ENCODE measurements around the gene PTP4A2.

PTP4A2 gene

GRCh38 chr1:31881688-31882000 lies 56.5 kb downstream of the PTP4A2 start:
- Histone ChIP-seq H3K9ac (ENCODE audit: low read depth, low read length) (no peak overlapping the region), H3K27ac (ENCODE audit: low read length) (no peak overlapping the region), H3K79me2 (ENCODE audit: insufficient read depth, low read length) (no peaks in the 10 kb centered on the region), H3K4me3 (ENCODE audit: low read depth in 1 of 2, low read length in 2 of 2) (no peak overlapping the region), H2AFZ (ENCODE audit: low read depth, low read length) (no peak overlapping the region), H4K20me1 (ENCODE audit: insufficient read depth, low read length) (no peaks in the 10 kb centered on the region), H3K4me2 (ENCODE audit: insufficient read depth, low read length) (no peak overlapping the region), H3K9me3 (ENCODE audit: insufficient read depth, low read length, severe bottlenecking) (no peaks in the 10 kb centered on the region), H3K27me3 (ENCODE audit: insufficient read depth, low read length, poor library complexity) (no peaks in the 10 kb centered on the region), H3K36me3 (ENCODE audit: insufficient read depth, low read length) (no peaks in the 10 kb centered on the region), H3K4me1 (ENCODE audit: insufficient read depth, low read length) (peaks cover 27% of the 10 kb centered on the region)
- DNase-seq (no peak), ATAC-seq (ENCODE audit: insufficient read depth, low read depth) (no peak)
- no peak for TF ChIP-seq CTCF (IDR thresholded peaks at IDR 0.05; ENCODE audit: borderline replicate concordance, extremely low read depth, low read length, poor library complexity, severe bottlenecking)
- TF ChIP-seq EZH2 (IDR thresholded peaks at IDR 0.05; ENCODE audit: borderline replicate concordance, low read depth, low read length, severe bottlenecking) = no peak

DNA sequence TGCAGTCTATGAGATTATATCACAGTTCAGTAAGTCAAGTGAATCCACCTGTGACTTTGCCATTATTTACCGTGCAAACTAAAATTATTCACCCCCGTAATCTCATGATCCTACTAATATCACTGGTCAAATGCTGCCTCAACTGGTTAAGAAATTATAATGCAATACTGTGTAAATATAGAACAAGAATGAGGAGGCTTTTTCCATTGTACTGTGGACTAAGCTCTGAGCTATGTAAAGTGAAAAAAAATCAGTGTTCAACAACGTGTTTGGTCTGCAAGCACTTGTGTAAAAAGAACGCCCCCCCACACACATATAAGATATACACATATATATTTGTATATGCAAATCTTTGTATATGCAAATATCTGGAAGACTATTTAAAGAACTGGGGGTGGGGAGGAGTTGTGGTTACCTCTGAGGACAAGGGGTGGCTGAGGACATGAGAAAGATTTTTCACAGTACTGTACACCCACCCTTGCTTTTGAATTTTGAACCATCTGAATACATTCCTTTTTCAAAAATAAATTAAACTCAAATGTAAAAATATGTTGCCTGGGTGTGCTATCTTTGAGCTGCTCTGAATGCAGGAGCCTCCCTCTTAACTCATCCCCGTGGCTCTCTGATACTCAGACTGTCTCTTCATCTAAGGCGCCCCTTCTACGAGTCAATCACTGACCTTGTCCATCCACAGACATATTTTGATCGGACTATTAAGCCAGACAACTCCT lies 57.0 kb downstream of the PTP4A2 start:
- Histone ChIP-seq H4K20me1 (ENCODE audit: insufficient read depth, low read length) (no peaks in the 10 kb centered on the region), H3K4me2 (ENCODE audit: insufficient read depth, low read length) (no peak overlapping the region), H3K36me3 (ENCODE audit: insufficient read depth, low read length) (no peaks in the 10 kb centered on the region), H3K9ac (ENCODE audit: low read depth, low read length) (no peak overlapping the region), H3K4me1 (ENCODE audit: insufficient read depth, low read length) (peaks cover 27% of the 10 kb centered on the region), H3K27me3 (ENCODE audit: insufficient read depth, low read length, poor library complexity) (no peaks in the 10 kb centered on the region), H2AFZ (ENCODE audit: low read depth, low read length) (no peak overlapping the region), H3K4me3 (ENCODE audit: low read depth in 1 of 2, low read length in 2 of 2) (no peak overlapping the region), H3K27ac (ENCODE audit: low read length) (peak overlapping the region; percentile 58), H3K9me3 (ENCODE audit: insufficient read depth, low read length, severe bottlenecking) (no peaks in the 10 kb centered on the region), H3K79me2 (ENCODE audit: insufficient read depth, low read length) (no peaks in the 10 kb centered on the region)
- peak; percentile 50; the same call in 1 of the 3 replicates for ATAC-seq (ENCODE audit: insufficient read depth, low read depth)
- TF ChIP-seq CTCF (IDR thresholded peaks at IDR 0.05; ENCODE audit: borderline replicate concordance, extremely low read depth, low read length, poor library complexity, severe bottlenecking) (no peak), EZH2 (IDR thresholded peaks at IDR 0.05; ENCODE audit: borderline replicate concordance, low read depth, low read length, severe bottlenecking) (no peak)
- DNase-seq = no peak

DNA sequence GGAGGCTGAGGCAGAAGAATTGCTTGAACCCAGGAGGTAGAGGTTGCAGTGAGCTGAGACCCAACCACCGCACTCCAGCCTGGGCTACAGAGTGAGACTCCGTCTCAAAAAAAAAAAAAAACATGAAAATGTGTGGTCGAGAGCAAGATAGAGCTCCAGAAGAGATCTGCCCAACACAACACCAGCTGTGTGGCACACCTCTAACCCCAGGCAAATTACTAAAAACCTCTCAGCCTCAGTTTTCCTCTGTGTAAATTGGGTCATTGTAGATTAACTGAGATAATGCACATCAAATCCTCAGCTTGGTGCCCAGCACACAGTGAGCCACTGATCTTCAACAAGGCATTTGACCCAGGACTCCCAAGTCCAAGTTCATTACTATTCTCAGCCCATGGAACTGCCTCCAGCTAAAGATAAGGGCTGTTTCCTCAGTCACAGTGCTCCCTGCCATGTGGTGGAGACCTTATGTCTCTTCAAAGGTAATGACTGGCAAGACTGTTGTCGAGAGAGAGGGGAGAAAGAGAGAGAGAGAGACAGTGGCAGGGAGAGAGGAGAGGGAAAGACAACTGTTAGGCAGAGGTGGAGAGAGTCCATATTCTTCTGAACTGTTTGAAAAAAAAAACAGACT lies 58.1 kb downstream of the PTP4A2 start:
- Histone ChIP-seq H3K4me2 (ENCODE audit: insufficient read depth, low read length) (0 out of 2 replicates have a peak overlapping the region, but pooled peaks have one; percentile 0), H3K9me3 (ENCODE audit: insufficient read depth, low read length, severe bottlenecking) (no peaks in the 10 kb centered on the region), H3K79me2 (ENCODE audit: insufficient read depth, low read length) (no peaks in the 10 kb centered on the region), H3K4me3 (ENCODE audit: low read depth in 1 of 2, low read length in 2 of 2) (no peak overlapping the region), H4K20me1 (ENCODE audit: insufficient read depth, low read length) (no peaks in the 10 kb centered on the region), H3K27me3 (ENCODE audit: insufficient read depth, low read length, poor library complexity) (no peaks in the 10 kb centered on the region), H3K36me3 (ENCODE audit: insufficient read depth, low read length) (no peaks in the 10 kb centered on the region), H3K4me1 (ENCODE audit: insufficient read depth, low read length) (peaks cover 27% of the 10 kb centered on the region), H3K9ac (ENCODE audit: low read depth, low read length) (peak overlapping the region; percentile 13; the same call in 1 of the 2 replicates), H3K27ac (ENCODE audit: low read length) (peak overlapping the region; percentile 58), H2AFZ (ENCODE audit: low read depth, low read length) (peak overlapping the region; percentile 53; the same call in 1 of the 2 replicates)
- ATAC-seq (ENCODE audit: insufficient read depth, low read depth) (peak; percentile 82), DNase-seq (peak; percentile 54)
- TF ChIP-seq EZH2 (IDR thresholded peaks at IDR 0.05; ENCODE audit: borderline replicate concordance, low read depth, low read length, severe bottlenecking) = no peak
- TF ChIP-seq CTCF (IDR thresholded peaks at IDR 0.05; ENCODE audit: borderline replicate concordance, extremely low read depth, low read length, poor library complexity, severe bottlenecking) = no peak

Data from DND-41 (cell line).